HG03066 (cell line): Measurements from ENCODE around the gene WDR5.

Experiments
- ATAC-seq: cut with Tn5 transposase; IDR thresholded peaks from one replicate; pipeline ENCODE4 v1.9.1; 2021; ENCODE audit warnings: low read depth; ENCODE audit not compliant: unreplicated experiment

Gene WDR5

DNA sequence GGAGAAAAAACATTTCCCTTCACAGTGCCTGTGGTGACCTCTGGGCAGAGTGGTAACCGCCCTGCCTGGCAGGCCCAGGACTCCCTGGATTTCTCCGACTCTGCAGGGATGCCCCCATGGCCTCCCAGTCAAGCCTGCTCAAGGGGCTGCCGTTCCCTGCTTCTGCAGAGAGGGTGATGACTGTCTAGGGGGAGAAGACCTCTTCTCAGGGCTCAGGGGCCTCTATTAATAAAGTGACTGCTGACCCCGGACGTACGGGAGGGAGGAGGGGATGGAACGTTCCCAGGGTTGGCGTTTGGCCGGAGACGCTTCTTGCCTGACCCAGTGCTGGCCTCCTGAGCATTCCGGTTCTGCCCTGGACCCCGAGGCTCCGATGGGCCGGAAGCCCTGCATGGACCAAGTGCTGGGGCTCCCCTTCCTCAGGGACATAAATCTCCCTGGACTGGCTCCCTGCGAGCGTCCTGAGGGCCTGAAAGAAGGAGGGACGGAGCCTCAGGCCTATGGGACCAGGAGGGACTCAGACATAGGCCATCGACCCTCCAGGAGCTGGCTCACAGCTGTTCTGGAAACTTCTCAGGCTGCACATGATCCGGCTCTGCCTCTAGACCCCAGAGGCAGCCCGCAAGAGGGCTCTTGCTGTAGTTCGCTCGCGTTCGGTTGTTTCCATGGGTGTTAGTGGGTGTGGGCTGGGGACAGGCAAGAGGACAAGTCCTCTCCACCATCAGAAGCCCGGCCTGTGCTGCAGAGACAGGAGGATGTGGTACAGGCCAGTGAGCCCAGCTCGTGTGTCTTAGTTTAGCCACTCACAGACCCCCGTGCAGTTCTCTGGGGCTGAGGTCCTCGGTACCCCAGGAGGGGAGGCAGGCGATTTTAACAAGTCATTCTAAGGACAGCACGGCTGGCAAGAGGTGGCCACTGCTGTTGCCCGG lies 36.6 kb downstream of the WDR5 start:
- no peak for ATAC-seq

DNA sequence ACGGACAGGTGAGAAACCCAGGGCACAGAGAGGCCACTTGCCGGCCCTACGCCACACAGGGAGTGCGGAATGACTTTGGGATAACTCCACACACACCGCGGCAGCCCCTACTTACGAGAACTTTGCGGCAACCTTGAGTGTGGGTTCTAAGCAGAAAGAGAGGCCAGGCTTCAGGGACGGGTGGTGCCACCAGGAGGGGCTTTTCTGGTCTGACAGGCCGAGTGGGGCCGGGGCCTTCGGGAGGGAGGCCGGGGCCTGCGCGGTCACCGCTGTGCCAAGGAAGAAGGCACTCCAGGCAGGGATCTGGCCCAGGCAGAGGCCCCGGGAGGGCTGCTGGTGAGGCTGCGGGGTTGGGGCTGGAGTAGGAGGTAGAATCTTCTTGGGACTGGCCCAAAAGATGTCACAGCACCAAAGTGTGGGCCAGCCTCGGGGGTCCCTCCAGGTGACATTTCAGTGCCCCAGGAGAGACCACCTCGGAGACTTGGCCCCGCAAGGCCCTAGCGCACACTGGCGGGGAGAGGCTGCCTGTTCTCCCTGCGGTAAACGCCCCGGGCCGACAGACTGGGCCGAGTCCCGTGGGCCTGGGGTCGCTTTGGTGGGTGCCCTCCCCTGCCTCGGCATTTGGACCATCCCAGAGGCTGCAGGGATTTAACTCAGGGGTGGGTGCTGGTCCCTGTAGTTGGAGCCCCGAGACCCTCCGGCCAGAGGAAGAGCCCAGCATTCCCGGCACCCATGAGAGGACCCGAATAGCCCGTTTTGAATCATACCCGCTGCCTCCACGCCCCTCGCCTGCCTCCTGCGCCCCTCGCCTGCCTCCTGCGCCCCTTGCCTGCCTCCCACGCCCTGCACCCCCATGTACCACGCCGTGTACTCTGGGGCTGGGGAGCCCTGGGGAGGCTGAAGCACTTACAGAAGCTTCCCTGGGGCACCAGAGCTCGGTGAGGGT lies 37.5 kb downstream of the WDR5 start:
- ATAC-seq: no peak

DNA sequence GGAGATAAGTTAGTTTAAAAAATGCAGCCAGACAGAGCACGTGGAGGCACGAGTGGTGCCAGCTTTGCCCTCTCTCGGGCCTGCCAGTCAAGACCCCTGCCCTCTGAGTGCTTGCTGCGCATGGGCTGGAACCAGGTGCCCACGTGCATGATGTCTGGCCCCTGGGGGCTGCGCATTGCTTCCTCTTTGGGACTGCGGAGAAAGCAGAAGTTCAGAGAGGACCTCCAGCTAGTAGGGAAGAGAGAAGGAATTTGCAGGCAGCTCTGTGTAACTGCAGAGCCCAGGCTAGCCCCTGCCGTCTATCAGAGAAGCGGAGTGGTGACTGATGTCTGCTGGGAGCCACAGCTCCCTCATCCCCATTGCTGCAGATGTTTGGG lies 38.2 kb downstream of the WDR5 start:
- ATAC-seq: no peak

DNA sequence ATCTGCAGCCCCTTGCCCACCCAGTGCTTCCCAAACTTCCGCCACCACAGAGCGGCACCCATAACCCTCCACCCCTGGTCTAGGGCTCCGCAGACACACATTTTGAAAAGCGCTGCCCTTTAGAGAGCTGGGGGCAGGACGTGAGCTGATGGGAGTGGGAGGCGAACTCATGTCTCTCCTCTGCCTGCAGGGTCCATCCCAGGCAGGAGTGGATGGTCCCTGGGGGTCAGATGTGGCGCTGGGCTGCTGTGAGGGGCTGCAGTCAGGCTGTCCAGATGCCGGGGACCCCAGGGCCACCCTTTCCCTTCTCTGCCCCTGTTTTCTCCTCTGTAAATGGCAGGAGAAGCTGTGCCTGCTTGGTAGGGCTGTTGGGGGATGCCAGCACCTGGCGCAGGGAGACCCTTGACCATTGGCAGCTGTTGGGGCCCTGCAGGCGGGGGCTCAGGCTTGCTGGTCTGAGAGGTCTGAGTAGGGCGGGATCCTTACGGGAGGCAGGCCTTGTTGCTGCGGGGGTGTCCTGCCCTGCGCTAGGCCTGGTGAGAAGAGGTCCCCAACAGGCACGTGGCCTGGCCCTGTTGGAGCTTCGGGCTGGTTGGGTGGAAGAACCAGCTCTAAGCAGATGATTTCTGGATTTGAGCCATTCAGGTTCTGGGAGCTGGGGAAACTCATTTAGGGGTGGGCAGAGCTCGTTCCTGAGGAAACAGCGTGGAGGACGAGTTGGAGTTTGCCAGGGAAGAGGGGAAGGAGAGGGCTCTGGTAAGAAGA lies 38.8 kb downstream of the WDR5 start:
- ATAC-seq: no peak

DNA sequence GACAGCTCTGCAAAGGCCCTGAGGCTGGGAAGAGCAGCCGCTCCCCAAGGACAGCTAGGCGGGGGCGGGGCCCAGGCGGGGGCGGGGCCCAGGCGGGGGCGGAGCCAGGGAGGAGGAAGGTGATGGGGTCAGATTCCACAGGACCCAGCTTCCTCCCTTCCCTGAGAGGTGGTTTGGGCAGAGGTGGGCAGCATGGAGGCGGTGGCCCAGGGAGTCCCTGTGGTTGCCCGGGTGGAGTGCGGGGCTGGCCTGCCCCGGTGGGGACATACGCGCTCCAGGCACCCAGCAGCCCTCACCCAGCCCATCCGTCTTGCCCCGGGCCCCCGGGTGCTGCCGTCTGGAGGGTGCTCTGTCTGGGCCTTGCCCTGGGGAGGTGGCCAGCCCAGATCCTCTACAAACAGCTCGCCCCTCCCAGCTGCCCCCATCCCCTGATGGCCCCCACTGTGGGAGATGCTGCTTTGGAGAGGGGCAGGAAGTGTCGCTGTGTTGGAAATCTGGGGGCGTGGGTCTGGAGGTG lies 39.5 kb downstream of the WDR5 start:
- ATAC-seq: no peak

DNA sequence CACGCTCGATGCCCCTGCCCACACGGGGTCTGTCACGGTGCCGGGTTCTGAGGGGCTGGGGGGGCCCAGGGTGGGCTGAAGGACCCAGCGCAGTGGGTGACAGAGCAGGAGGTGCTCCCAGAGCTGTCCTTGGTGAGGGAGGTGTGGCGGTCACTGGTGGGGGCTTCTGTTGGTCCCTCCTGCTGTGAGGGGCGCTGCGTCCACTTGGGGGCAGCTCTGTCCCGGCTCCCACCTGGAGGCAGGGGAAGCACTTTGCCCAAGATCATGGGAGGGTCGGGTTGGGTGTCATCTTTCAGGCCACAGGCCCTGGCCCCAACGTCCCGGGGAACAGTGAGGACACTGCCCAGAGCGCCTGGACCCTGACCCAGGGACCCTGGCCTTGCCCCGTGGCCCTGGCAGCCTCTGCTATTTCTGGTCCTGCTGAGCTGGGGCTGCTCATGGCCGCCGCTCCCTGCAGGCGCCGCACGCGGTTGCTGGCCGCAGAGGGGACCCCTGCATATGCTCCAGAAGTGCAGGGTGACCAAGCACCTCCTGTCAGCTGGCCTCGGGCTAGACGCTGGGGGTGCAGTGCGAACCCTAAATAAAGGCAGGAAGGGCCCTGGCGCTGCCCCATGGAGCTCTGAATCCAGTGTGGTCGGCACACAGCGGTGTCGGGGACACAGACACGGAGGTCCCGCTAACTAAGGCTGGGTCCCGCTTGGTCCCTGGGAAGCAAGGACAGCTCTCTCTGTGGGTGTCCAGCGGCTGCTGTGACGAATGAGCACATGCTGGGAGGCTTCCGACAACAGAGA lies 40.1 kb downstream of the WDR5 start:
- no peak for ATAC-seq

DNA sequence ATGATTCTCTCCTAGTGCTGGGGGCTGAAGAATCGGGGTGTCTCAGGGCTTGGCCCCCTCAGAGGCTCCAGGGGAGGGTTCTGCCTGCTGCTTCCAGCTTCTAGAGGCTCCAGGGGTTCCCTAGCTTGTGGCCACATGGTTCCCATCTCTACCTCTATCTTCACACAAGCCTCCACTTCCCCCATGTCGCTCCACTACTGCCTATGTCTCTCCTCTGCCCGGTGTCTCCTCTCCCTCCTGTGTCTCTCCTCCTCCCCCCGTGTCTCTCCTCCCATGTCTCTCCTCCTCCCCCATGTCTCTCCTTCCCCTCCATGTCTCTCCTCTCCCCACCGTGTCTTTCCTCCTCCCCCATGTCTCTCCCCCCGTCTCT lies 40.7 kb downstream of the WDR5 start:
- ATAC-seq: no peak

DNA sequence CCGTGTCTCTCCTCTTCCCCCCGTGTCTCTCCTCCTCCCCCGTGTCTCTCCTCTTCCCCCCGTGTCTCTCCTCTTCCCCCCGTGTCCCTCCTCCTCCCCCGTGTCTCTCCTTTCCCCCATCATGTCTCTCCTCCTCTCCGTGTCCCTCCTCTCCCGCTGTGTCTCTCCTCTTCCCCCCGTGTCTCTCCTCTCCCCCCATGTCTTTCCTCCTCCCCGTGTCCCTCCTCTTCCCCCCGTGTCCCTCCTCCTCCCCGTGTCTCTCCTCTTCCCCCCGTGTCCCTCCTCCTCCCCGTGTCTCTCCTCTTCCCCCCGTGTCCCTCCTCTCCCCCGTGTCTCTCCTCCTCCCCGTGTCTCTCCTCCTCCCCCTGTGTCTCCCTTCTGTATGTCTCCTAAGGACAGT lies 41.3 kb downstream of the WDR5 start:
- no peak for ATAC-seq

DNA sequence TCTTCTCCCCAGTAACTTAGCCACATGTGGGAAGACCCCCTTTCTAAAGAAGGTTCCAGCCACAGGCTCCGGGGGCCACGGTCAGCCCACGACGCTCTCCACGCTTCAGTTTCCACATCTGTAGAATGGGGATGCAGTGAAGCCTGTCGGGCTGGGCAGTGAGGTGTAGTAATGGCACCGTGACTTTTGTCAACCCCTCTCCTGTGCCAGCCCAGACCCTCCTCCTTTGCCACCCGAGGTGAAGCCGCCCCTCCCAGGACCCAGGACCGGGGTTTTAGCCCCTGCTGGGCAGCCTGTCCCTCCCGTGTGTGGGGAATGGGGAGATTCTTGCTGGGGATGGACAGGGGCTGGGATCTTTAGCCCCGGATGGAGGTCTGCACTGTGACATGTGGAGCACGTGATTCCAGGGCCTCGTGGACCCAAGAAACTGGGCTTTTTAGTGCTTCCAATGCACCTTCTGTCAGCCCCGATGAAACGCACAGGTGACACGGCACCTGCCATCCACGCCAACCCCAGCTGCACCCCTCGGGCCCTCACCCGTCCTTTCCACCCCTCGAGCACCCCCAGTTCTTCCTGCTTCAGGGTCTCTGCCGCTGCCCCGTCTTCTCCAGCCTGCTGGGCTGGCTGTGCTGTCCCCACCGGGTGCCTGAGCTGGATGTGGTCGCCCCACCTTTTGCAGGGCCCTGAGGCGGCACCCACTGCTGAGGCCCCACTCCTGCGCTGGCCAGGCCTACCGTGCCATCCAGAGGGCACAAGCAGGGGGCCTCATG lies 41.9 kb downstream of the WDR5 start:
- ATAC-seq: no peak

DNA sequence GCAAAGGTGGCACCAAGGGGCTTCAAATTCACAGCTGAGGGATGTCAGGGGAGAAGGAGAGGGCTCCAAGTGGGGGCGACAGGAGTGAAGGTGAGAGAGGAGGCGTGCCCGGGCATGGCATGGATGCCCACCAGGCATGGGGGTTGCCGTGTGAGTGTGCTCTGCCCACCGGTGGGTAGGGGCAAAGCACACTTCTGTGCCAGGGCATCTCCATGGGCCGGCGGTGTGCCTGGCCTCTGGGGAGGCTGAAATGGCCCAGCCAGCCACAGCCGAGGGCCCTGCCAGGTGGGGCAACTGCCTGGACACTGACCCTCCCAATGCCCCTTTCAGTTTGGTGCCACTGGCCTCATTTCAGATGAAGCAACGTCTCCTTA lies 42.5 kb downstream of the WDR5 start:
- ATAC-seq: no peak

DNA sequence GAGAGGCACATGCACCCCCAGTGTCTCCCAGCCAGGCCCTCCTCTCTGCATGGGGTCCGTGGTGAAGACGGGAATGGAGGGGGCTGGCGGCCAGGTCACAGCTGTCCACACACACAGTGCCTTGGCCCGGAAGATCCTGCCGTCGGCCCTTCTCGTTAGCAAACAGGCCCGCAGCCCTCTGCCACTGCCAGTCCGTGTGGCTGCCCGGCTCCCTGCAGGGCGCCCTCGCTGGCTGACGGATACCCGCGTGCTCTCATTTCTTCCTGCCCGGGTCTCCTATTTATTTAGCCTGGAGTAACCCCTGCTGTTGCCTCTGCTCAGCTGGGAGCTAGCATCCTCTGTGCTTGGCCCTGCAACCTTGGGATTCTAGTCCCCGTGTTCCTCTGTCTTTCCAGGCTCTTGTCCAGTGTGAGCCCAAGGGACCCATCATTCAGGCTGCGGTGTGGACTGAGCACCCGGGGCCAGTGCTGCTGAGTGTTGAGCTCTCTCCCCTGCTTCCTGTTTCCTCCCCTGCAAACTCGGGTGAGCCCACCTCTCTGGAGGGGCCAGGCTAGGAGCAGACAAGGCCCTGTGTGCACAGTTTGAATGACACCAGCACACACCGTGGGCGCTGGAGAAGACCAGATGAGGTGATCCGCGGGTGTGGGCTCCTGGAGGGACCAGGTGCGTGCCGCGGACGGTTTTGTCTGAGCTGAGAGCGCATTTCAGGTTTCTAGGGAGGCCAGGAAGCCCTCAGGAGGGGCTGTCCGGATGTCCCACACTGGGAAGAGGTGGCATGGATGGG lies 43.1 kb downstream of the WDR5 start:
- no peak for ATAC-seq

DNA sequence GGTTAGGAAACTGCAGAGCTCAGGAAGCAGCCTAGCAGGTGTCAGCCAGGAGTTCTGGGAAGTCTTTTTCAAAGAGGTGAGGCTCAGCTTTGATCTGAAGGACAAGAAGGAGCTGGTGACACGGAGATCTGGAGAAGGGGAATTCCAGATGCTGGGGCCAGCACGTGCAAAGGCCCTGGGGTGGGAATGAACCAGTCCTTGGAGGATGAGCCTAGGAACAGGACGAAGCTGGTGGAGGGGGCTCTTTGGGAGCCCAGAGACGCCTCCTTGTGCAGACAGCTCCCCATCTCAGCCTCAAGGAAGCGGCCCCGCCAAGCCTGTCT lies 43.7 kb downstream of the WDR5 start:
- no peak for ATAC-seq

DNA sequence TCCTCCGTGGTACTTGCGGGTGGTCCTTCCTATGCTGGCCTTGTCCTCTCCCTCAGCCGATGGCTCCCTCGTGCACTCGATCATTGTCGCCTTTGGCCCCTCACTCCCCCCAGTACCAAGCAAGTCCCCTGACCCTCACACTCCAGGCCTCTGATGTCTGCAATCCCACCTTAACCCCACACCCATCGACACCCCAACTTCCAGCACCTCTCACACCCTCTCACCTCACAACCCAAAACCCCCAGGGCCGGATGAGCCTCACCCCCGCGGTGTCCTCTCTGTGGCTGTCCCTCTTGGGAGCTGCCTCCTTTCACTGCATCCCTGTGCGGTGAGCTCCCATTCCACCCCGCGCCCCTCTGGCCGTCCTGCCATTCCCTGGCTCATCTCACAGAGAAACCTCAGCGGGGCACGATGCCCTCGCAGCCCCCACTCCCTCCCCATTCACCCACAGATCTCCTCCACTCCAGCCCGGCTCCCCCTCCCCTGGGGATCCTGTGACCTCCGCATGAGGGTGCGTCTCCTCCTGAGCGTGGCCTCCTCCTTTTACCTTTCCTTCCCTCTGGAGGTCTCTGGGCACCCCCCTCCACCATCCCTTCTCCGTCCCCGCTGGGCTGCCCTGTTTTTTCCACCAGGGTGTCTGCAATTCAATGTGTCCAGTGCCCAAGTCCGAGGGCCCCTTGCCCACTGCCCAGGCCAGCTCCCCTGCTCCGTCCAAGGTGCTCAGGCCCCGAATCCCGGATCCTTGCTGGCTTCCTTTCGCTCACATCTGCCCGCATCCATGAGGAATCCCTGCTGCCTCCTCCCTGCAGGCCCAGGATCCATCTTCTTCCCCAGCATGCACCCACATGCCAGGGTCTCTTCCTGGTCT lies 44.3 kb downstream of the WDR5 start:
- ATAC-seq: no peak

DNA sequence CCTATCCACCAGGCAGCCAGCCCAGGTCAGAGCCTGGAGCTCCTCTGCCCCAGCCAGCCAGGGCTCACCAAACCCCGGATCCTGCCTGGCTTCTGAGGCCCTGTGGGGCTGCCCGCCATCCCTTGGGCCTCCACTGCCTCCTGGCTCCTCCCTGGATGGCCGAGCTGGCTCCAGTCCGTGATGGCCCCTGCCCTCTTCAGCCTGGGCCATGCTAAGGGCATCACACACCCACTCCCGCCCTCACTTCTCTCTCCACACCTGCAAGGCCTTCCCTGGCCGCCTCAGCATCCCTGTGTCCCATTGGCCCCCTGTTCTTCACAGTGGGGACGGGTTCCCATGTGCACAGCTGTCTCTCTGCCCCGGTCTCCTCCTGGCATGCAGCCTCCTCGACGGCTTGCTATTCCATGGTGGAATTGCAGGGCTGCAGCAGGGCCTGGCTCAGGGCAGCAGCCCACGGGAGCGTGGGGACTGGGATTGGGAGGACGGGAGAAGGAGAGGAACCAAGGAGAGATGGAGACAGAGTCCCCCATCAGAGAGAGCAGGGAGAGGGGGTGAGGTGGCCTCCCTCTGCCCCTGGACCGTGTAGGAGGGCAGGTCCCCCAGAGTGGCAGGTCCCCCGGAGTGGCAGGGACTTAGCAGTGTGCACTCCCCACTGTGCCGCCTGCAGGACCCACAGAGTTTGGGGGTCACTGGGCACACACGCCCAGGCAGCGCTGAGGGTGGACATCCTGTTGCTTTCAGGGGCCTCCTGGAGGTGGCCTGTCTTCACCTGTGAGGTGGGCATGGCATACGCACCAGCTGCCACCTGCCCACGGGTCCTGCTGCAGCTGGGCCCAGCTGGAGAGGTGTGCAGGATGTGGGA lies 45.1 kb downstream of the WDR5 start:
- ATAC-seq: no peak

DNA sequence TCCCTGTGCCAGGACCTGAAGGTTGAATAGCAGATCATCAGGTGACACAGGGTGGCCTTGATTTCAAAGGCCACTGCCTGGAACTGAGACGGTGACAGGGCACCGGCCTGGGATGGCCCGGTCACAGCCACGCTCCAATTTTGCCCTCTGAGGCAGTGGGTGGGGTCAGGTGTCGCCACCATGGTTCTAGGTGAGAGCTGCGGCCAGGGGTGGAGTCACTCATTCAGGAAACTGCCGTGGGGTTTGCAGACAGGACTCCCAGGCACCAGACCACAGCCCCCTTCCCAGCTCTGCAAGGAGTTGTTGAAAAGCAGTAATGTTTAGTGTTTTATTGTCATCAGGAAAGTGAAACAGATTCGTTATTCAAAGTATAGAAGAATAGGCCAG lies 45.8 kb downstream of the WDR5 start:
- ATAC-seq: no peak

DNA sequence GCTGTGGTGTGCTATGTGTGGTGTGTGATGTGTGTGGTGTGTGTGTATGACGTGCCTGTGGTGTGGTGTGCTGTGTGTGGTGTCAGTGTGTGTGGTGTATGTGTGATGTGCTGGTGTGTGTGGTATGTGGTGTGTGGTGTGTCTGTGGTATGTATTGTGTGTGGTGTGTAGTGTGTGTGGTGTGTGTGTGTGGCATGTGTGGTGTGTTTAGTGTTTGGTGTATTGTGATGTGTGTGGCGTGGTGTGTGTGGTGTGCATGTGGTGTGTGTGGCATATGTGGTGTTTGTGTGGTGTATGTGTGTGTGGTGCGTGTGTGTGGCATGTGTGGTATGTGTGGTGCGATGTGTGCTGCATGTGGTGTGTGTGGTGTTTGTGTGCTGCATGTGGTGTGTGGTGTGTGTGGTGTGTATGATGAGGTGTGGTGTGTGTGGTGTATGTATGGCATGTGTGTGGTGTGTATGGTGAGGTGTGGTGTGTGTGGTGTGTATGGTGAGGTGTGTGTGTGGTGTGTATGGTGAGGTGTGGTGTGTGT lies 46.7 kb downstream of the WDR5 start:
- ATAC-seq: no peak
